ENCODE data around the gene SLC43A2.

The SLC43A2 gene

GRCh38 chr17:1643293-1643998 is 14.8 kb upstream of the SLC43A2 start:
- peak; percentile 31 to 61 (median 52) for DNase-seq

DNA sequence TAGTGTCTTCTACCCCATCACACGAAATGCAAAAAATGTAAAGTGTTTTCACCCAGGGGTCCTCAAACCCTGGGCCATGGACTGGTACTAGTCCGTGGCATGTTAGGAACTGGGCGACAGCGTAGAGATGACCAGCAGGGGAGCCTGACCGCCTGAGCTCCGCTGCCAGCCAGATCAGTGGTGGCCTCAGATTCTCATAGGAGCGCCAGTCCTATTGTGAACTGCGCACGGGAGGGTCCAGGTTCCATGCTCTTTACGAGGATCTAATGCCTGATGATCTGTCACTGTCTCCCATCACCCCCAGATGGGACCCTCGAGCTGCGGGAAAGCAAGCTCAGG is 12.4 kb upstream of the SLC43A2 start:
- DNase-seq: no peak

GRCh38 chr17:1640329-1641064 is 11.9 kb upstream of the SLC43A2 start:
- DNase-seq: no peak

DNA sequence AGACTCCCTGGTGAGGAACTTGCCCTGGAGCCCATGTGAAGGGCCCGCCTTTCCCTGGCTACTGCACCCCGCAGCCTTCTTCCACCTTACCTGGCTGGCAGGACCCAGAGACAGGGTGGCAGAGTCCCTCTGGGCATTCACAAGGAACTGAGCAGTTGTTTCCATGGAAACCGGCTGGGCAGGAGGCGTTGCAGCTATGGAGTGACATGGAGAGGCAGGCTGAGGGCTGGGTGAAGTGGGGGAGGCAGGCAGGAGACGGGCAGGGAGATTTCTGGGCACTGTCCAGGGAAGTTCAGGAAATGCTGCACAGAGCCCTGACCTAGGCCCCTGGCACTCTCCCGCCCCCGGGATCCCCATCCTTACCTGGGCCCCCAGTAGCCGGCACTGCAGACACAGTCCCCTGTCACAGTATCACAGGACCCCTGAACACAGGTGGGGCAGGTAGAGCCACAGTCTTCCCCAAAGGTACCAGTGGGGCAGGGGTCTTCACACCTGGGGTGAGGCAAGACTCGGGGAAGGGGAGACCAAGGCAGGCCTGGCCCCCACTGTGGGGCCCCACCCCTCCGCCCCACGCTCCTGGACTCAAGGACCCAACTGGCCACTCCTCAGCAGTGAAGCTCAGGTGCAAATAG is 11.0 kb upstream of the SLC43A2 start:
- DNase-seq: no peak

DNA sequence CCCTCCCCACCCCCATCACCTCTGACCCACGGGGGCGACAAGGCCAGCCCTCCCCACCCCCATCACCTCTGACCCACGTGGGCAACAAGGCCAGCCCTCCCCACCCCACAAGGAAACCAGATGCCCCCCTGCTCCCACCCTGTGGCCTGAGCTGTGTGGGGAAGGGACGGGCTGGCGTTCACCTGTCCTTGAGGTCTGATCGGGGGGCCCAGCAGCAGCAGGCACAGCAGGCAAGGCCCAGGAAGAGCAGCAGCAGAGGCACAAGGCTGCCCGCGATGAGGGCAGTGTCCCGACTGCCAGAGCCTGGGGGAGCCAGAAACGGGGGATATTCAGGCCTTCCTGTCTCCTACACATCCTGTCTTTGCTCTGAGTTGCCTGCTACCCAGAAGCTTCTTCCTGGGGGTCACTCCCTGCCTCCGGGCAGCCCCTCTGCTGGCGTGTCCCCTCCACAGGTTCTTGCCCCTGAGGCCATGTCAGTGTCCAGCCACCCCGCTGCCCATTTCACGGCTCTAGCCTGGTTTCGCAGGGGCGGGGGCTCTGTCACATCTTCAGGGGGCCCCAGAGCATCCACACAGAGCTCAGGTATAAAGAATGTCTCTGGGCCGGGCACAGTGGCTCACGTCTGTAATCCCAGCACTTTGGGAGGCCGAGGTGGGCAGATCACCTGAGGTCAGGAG is 10.1 kb upstream of the SLC43A2 start:
- DNase-seq: no peak

GRCh38 chr17:1638171-1638590 is 9.5 kb upstream of the SLC43A2 start:
- no peak for DNase-seq

DNA sequence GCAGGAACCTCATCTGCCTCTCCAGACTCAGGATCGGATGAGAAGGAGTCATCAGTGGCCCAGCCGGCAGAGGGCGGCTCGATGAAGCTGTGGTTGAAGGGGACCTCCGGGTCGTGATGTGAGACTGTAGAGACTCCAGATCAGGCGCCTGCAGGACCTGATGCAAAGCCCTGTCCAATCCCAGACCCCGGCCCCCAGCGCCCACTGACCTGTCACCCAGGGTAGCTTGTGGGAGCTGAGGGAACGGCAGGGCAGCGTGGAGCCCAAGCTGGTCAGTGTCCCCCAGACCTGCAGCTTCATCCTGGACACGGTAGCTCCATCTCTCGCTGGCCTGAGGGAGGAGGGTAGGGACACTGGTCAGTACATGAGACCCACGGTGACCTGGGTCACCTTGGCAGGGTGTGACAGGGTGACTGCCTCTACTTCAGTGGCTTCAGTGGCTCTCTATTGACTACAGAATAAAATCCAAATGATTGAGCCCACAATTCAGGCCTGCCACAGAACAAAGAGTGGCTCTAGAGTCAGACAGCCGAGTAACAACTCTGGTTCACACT is 8.2 kb upstream of the SLC43A2 start:
- no peak for DNase-seq

DNA sequence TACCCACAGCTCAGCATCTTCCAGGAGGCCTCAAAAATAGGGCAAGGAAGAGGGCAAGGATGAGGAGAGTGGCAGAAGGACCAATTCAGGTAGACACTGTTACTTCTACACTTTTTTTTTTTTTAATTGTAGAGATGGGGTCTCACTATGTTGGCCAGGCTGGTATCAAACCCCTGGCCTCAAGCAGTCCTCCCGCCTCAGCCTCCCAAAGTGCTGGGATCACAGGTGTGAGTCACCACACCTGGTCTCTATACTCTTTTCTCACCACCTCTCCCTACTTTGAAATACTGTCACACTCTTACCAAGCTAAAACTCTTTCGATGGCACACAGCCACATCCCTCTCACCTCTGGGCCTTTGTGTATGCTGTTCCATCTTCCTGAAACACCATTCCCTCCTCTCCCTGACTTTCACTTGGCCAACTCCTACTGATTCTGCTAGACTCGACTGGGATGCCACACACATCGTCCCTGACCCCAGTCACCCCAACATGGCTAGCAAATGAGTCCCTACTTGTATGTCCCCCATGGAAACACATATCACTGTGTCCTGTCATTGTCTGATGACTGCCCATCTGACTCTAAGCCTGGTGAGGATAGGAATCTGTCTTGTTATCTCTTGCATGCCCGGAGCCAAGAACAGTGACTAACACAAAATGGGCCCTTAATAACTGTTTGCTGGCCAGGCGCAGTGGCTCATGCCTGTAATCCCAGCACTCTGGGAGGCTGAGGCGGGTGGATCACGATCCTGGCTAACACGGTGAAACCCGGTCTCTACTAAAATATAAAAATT is 7.2 kb upstream of the SLC43A2 start:
- no peak for DNase-seq

GRCh38 chr17:1634841-1635650 is 6.4 kb upstream of the SLC43A2 start:
- no peak for DNase-seq

DNA sequence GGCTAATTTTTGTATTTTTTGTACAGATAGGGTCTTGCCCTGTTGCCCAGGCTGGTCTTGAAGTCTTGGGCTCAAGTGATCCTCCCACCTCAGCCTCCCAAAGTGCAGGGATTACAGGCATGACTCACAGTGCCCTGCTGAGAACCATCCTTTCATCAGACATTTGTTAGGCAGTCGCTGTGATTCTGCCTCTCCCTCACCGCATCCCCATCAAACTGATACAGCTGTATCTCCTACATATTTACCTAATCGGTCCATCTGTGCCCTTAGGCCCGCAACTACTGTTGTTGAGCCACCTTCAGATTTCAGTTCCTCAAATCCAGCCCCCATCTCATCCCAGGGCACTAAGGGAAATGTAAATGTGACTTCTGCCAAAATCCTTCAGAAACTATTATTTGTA is 2.0 kb upstream of the SLC43A2 start:
- no peak for DNase-seq

GRCh38 chr17:1629504-1630310 is 1.1 kb upstream of the SLC43A2 start:
- DNase-seq: peak; percentile 41 to 70 (median 62)

DNA sequence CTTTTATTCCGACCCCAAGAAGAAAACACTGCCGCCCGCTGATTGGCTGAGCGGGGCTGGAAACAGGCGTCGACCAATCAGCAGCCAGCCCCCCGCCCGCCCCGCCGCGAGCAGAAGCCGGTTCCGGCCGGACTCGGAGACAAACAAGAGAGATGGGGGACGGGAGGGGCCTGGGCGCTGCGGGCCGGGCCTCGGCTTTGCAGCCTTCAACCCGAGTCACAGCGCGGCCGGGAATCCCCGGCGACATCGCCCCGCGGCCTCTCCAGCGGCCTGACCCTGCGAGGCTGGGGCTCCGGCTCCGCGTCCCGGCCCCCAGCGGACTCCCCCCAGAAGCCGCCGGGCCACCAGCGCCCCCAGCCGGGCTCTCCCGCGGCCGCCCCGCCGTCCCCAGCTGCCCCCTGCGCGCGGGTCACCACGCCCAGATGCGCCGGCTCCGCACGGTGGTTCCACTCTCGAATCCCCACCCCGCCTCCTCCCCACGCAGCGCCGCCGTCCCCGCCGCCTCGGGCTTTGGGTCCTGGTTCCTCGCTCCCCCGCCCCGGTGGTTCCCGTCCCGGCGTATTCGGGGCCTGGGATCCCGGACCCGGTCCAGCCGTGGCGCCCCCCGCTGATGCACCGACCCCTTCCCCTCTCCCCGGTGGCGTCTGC is 346 bp upstream of the SLC43A2 start:
- DNase-seq: peak; percentile 80 to 88 (median 80)

- DNase-seq: no peak
Measured at GRCh38 chr17:1627182-1627981, 1.3 kb downstream of the SLC43A2 start.

DNA sequence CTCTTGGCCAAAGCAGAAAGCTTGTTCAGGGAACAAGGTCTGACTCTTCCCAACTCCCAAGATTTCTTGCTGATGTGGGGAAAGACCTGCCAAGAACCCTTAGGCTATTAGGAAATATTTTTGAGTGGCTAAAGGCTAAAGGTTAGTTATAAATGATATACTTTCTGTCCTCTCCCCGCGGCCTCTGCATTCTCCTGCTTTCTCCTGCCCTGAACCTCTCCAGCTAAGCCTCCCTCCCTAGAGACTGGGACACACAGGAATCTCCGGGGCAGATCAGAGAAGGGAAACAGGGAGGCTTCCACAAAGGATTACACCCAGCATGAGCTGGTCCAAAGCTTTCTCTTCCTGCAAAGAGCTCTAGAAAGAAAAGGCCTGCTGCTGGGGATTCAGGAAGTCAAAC is 2.3 kb downstream of the SLC43A2 start:
- DNase-seq: no peak

DNA sequence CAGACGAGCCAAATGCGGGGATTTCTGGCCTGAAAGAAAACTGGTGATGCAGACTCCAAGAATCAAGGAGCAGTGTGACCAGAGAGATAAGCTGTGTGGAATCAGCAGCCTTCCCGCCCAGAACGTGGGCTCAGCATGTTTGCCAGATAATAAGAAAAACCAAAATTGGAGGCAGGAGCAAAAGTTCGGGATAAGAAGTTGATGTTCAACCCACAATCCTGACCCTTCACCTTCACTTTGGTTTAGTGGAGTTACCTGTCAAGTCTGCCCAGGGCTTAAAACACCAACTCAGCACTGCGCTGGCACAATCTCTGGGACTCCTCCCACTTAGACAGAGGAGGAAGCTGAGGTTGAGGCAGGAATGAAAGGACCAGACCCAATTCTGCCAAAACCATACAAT is 3.1 kb downstream of the SLC43A2 start:
- DNase-seq: no peak

GRCh38 chr17:1625053-1625452 is 3.6 kb downstream of the SLC43A2 start:
- no peak for DNase-seq

GRCh38 chr17:1624650-1625049 is 4.0 kb downstream of the SLC43A2 start:
- DNase-seq: no peak

GRCh38 chr17:1623057-1623630 is 5.5 kb downstream of the SLC43A2 start:
- no peak for DNase-seq

All from activated CD4-positive, CD25-positive, alpha-beta regulatory T cell (primary cell).